Placental pericyte (primary cell): ENCODE measurements around the gene HS3ST6. TPM values are rescaled to one million over a fixed set of nuclear protein-coding genes. Genes with fewer than 3 reads are reported as not detected.

ENCODE experiments used
- small RNA-seq: library from RNA; depleted of rRNA; stranded (forward); fragments of <200 nt; gene quantifications from one replicate; pipeline ENCODE3, GENCODE V24; 2012; ENCODE audit warnings: low replicate concordance
- total RNA-seq: library from RNA; depleted of rRNA; stranded (reverse); fragments of >200 nt; gene quantifications from 2 replicates; pipeline ENCODE4 v1.2.3, GENCODE V29; 2012

The HS3ST6 gene
- total RNA-seq: not detected in 2 replicates

GRCh38 chr16:1918351-1919326 lies at the start of gene HS3ST6:
TSS of gene HS3ST6 (minus strand) at chr16:1918415. CDS start at chr16:1918323, 92 bp downstream.

DNA sequence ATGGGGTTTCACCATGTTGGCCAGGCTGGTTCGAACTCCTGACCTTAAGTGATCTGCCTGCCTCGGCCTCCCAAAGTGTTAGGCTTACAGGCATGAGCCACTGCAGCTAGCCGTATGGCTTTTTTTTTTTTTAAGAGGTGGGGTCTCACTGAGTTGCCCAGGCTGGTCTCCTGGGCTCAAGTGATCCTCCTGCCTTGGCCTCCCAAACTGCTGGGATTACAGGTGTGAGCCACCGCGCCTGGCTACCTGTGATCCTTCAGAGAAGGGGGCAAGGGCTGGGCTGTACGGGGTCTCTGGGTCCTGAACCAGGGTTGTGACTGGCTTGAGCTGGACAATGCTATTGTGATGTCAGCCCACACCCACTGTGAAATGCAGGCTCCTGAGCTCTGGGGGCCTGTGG lies 48.2 kb upstream of the HS3ST6 start, which contains the start of gene RNF151:
TSS of gene RNF151 (plus strand) at position 397 of the 400 bp plus-strand sequence. CDS start 26 bp downstream, outside the sequence.

GRCh38 chr16:1964506-1965395 lies 46.5 kb upstream of the HS3ST6 start, which contains the start of gene RPS2:
TSS of gene RPS2 (minus strand) at chr16:1964826. CDS start at chr16:1964625, 201 bp downstream.

GRCh38 chr16:1959269-1960039 lies 41.2 kb upstream of the HS3ST6 start, which contains the start of gene NDUFB10:
TSS of gene NDUFB10 (plus strand) at chr16:1959538. CDS start at chr16:1959625, 87 bp downstream.

DNA sequence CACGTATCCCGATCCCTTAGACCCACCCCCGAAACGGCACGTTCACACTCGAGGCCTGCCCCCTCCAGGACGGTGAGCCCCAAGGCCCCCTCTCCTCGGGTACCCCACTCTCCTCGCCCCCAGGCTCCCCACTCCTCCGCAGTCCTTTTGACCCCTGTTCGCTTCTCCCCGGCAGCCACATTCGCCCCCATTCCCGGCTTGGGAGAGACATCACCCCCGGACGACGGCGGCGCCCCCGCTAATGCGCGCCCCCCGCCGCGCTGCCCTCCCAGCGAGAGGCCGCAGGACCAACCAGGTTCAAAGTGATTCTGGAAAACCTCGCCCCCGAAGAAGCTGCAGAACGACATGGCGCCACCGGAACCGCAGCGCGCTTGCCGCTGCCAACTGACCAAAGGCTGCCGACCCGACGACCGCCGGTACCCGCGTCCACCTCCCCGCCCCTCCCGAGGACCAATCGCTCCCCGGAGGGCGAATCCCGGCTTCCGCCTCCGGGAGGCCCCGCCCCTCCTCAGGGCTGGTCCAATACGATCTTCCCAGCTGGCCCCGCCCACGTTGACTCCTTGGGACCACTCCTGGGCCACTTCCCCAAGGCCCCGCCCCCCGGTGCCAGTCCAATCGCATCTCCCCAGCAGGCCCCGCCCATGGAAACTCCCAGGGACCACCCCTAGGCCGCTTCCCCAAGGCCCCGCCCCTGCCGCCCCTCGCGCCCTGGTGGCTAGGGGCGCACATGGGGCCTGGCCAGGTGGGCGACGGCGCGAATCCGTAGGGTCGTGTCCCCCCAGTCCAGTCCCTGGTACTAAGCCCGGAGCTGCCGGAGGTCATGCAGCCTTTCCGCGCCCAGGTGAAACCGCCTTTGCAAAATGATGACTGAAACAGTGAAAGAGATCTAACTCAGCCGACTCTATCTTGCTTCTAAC lies 24.9 kb upstream of the HS3ST6 start, which contains the start of gene MSRB1:
TSS of gene MSRB1 (minus strand) at position 390 of the 917 bp plus-strand sequence. CDS start at position 347, 43 bp downstream.

GRCh38 chr16:1871974-1872635 lies 46.1 kb downstream of the HS3ST6 start, which contains the start of gene MEIOB:
TSS of gene MEIOB (minus strand) at chr16:1872164. CDS start at chr16:1868175, 3,989 bp downstream.

Small RNAs within 50 kb of the gene (small RNA-seq; reads per million reads assigned to genes)
- gene SNORA10 (not detected), gene SNORA64 (not detected)

Other genes starting within 250 kb of the HS3ST6 start
- gene JPT2, start 240.1 kb downstream of the HS3ST6 start, total RNA-seq: 25.6 and 84.6 TPM in 2 replicates
- 38.7 and 65.4 TPM in 2 replicates for gene MAPK8IP3, start 212.2 kb downstream of the HS3ST6 start, total RNA-seq
- gene NME3, start 146.9 kb downstream of the HS3ST6 start, total RNA-seq: 24.5 and 42.1 TPM in 2 replicates
- gene EME2, start 145.6 kb downstream of the HS3ST6 start, total RNA-seq: 10.3 and 14.5 TPM in 2 replicates
- 57.6 and 82.5 TPM in 2 replicates for gene MRPS34, start 145.3 kb downstream of the HS3ST6 start, total RNA-seq
- 32.2 and 38.1 TPM in 2 replicates for gene SPSB3, start 135.8 kb downstream of the HS3ST6 start, total RNA-seq
- gene NUBP2, start 135.5 kb downstream of the HS3ST6 start, total RNA-seq: 78.1 and 96.1 TPM in 2 replicates
- gene IGFALS, start 124.7 kb downstream of the HS3ST6 start, total RNA-seq: under 0.01 TPM in 2 replicates
- gene HAGH, start 91.6 kb downstream of the HS3ST6 start, total RNA-seq: 28.1 and 56.2 TPM in 2 replicates
- gene FAHD1, start 91.2 kb downstream of the HS3ST6 start, total RNA-seq: 66.3 and 77.3 TPM in 2 replicates
- not detected in 2 replicates for gene MEIOB, start 46.3 kb downstream of the HS3ST6 start, total RNA-seq
- gene MSRB1, start 24.8 kb upstream of the HS3ST6 start, total RNA-seq: 13.3 and 15.3 TPM in 2 replicates
- gene RPL3L, start 36.3 kb upstream of the HS3ST6 start, total RNA-seq: not detected in 2 replicates
- 103 and 191 TPM in 2 replicates for gene NDUFB10, start 41.1 kb upstream of the HS3ST6 start, total RNA-seq
- 1,155 and 3,788 TPM in 2 replicates for gene RPS2, start 46.4 kb upstream of the HS3ST6 start, total RNA-seq
- gene RNF151, start 48.4 kb upstream of the HS3ST6 start, total RNA-seq: 0.43 TPM in 1 of 2 replicates, not detected in the other
- gene TBL3, start 53.6 kb upstream of the HS3ST6 start, total RNA-seq: 49.8 and 57.6 TPM in 2 replicates
- 0.44 TPM in 1 of 2 replicates, not detected in the other for gene NOXO1, start 63.1 kb upstream of the HS3ST6 start, total RNA-seq
- gene GFER, start 65.8 kb upstream of the HS3ST6 start, total RNA-seq: 14.6 and 15.3 TPM in 2 replicates
- 0.86 and 5.7 TPM in 2 replicates for gene SYNGR3, start 71.6 kb upstream of the HS3ST6 start, total RNA-seq
- gene ZNF598, start 91.4 kb upstream of the HS3ST6 start, total RNA-seq: 39.2 and 54.9 TPM in 2 replicates
- gene NPW, start 101.4 kb upstream of the HS3ST6 start, total RNA-seq: 0.22 and 1.0 TPM in 2 replicates
- 53.2 and 107 TPM in 2 replicates for gene NHERF2, start 108.5 kb upstream of the HS3ST6 start, total RNA-seq
- gene NTHL1, start 129.4 kb upstream of the HS3ST6 start, total RNA-seq: 17.3 and 33.6 TPM in 2 replicates
- gene TSC2, start 129.6 kb upstream of the HS3ST6 start, total RNA-seq: 70.2 and 86.8 TPM in 2 replicates
- 159 and 223 TPM in 2 replicates for gene PKD1, start 217.5 kb upstream of the HS3ST6 start, total RNA-seq
- gene RAB26, start 230.2 kb upstream of the HS3ST6 start, total RNA-seq: 1.4 and 1.5 TPM in 2 replicates
- gene TRAF7, start 237.4 kb upstream of the HS3ST6 start, total RNA-seq: 72.4 and 77.7 TPM in 2 replicates